Prostate gland (tissue), 2 donors: Measurements from ENCODE around the gene LMOD2.

Source experiments
- POLR2AphosphoS5 ChIP-seq: sonication (generic); formaldehyde crosslinking; IDR thresholded peaks from one replicate; pipeline ENCODE4 v1.6.1; 2017; ENCODE audit warnings: antibody characterized with exemption
- TF ChIP-seq, protein P1 (sequence below), 4 experiments: fragments of 200-600 bp in 2 of 4; fragments of 450-650 bp in 2 of 4; sonication (generic) in 2 of 4; IDR thresholded peaks; 1 replicate in 3 of 4; 2 replicates in 1 of 4; pipeline ENCODE4 v1.5.1; 2016 to 2019; ENCODE audit warnings: antibody characterized with exemption in 4 of 4, mild to moderate bottlenecking in 2 of 4, moderate library complexity in 2 of 4

GRCh38 chr7:123675181-123675473, 19.5 kb downstream of the LMOD2 start:
- TF ChIP-seq, protein P1, sequence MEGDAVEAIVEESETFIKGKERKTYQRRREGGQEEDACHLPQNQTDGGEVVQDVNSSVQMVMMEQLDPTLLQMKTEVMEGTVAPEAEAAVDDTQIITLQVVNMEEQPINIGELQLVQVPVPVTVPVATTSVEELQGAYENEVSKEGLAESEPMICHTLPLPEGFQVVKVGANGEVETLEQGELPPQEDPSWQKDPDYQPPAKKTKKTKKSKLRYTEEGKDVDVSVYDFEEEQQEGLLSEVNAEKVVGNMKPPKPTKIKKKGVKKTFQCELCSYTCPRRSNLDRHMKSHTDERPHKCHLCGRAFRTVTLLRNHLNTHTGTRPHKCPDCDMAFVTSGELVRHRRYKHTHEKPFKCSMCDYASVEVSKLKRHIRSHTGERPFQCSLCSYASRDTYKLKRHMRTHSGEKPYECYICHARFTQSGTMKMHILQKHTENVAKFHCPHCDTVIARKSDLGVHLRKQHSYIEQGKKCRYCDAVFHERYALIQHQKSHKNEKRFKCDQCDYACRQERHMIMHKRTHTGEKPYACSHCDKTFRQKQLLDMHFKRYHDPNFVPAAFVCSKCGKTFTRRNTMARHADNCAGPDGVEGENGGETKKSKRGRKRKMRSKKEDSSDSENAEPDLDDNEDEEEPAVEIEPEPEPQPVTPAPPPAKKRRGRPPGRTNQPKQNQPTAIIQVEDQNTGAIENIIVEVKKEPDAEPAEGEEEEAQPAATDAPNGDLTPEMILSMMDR (IDR thresholded peaks at IDR 0.05) = no peak
- no peak for TF ChIP-seq POLR2AphosphoS5
